Nephron (organoid): ENCODE measurements around the gene DNAJB14.
"Not testable (repeated sequence)": the region's sequence is repeated elsewhere in the genome, so short reads cannot be mapped to it uniquely, and the experiment has no call there.

Experiments used
- H3K27ac Mint-ChIP-seq, 3 experiments: 2 replicates each; pipeline ENCODE4 v1.8.0; 2020; ENCODE audit warnings: mixed read lengths in 3 of 3, mild to moderate bottlenecking in 2 of 3, moderate library complexity in 1 of 3
- H3K27me3 Mint-ChIP-seq: 2 replicates; pipeline ENCODE4 v1.8.0; 2021; ENCODE audit warnings: low read depth, mild to moderate bottlenecking, moderate library complexity, mixed read lengths
- H3K36me3 Mint-ChIP-seq: 2 replicates; pipeline ENCODE4 v1.8.0; 2020; ENCODE audit warnings: low read depth, mixed read lengths
- H3K4me1 Mint-ChIP-seq: 2 replicates; pipeline ENCODE4 v1.8.0; 2020; ENCODE audit warnings: mixed read lengths
- H3K4me3 Mint-ChIP-seq, 3 experiments: 2 replicates each; pipeline ENCODE4 v1.8.0; 2020; ENCODE audit warnings: mild to moderate bottlenecking in 3 of 3, mixed read lengths in 3 of 3, moderate library complexity in 2 of 3
- H3K9me3 Mint-ChIP-seq: 2 replicates; pipeline ENCODE4 v1.8.0; 2020; ENCODE audit warnings: mixed read lengths
- CTCF ChIP-seq, 3 experiments: fragments of 200-600 bp; sonication (generic); IDR thresholded peaks; one replicate each; pipeline ENCODE4 v1.5.0; 2021; ENCODE audit warnings: antibody characterized with exemption in 3 of 3; ENCODE audit not compliant: unreplicated experiment in 3 of 3

Gene DNAJB14

GRCh38 chr4:99961711-99962110 lies 15.3 kb upstream of the DNAJB14 start:
- Mint-ChIP-seq H3K27me3 (peaks cover 3% of the 10 kb centered on the region), H3K9me3 (peaks cover 5% of the 10 kb centered on the region), H3K36me3 (no peaks in the 10 kb centered on the region), H3K4me3 (no peak overlapping the region), H3K4me1 (no peaks in the 10 kb centered on the region), H3K27ac (no peak overlapping the region)
- no peak for TF ChIP-seq CTCF (IDR thresholded peaks at IDR 0.05; ENCODE audit: unreplicated experiment in 3 of 3)

DNA sequence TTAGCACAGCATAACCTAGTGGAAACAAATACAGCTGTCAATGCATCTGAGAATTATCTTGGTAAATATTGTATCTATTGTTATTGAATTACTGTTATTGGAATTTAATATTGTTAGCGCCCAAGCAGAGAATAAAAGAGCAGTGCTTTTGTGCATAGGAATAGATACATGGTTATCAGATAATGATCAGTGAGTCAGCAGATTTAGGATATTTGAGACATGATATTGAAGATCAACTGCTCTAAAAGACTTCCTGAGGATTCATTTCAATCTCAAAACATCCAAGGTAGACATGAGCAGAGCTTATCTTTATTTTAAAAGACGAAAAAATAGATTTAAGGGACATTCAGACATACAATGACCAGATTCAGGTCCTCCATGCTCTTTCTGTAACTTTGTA lies 14.2 kb upstream of the DNAJB14 start:
- H3K27me3 Mint-ChIP-seq = peaks cover 3% of the 10 kb centered on the region
- no peaks in the 10 kb centered on the region for H3K4me1 Mint-ChIP-seq
- no peak for TF ChIP-seq CTCF (IDR thresholded peaks at IDR 0.05; ENCODE audit: unreplicated experiment in 3 of 3)
- H3K36me3 Mint-ChIP-seq = no peaks in the 10 kb centered on the region
- peaks cover 5% of the 10 kb centered on the region for H3K9me3 Mint-ChIP-seq
- no peak overlapping the region for H3K27ac Mint-ChIP-seq
- no peak overlapping the region for H3K4me3 Mint-ChIP-seq

DNA sequence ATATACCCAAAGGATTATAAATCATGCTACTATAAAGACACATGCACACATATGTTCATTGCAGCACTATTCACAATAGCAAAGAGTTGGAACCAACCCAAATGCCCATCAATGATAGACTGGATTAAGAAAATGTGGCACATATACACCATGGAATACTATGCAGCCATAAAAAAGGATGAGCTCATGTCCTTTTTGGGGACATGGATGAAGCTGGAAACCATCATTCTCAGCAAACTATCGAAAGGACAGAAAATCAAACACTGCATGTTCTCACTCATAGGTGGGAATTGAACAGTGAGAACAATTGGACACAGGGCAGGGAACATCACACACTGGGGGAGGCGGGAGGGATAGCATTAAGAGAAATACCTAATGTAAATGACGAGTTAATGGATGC lies 11.8 kb upstream of the DNAJB14 start:
- H3K4me1 Mint-ChIP-seq, H3K9me3 Mint-ChIP-seq, H3K36me3 Mint-ChIP-seq, H3K27me3 Mint-ChIP-seq, H3K27ac Mint-ChIP-seq, H3K4me3 Mint-ChIP-seq: not testable (repeated sequence)

DNA sequence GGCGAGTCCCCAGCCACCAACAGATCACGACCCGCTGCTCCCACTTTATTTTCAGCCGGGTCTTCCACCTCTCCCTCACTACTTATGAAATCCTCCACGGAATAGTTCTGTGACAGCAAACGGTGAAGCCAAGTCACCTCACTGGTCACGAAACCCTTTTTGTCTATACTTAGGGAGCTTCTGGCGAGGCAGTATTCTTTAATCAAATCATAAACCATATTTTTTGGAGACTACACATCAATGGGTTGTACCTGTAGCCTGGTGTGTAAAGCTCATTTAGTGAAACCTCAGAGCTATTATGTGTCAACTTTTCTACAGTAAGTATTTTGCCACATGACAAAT lies 4.5 kb upstream of the DNAJB14 start:
- Mint-ChIP-seq H3K4me3 (no peak overlapping the region), H3K4me1 (peaks cover 11% of the 10 kb centered on the region), H3K9me3 (no peaks in the 10 kb centered on the region), H3K27me3 (no peaks in the 10 kb centered on the region), H3K27ac (no peak overlapping the region), H3K36me3 (no peaks in the 10 kb centered on the region)
- no peak for TF ChIP-seq CTCF (IDR thresholded peaks at IDR 0.05; ENCODE audit: unreplicated experiment in 3 of 3)

DNA sequence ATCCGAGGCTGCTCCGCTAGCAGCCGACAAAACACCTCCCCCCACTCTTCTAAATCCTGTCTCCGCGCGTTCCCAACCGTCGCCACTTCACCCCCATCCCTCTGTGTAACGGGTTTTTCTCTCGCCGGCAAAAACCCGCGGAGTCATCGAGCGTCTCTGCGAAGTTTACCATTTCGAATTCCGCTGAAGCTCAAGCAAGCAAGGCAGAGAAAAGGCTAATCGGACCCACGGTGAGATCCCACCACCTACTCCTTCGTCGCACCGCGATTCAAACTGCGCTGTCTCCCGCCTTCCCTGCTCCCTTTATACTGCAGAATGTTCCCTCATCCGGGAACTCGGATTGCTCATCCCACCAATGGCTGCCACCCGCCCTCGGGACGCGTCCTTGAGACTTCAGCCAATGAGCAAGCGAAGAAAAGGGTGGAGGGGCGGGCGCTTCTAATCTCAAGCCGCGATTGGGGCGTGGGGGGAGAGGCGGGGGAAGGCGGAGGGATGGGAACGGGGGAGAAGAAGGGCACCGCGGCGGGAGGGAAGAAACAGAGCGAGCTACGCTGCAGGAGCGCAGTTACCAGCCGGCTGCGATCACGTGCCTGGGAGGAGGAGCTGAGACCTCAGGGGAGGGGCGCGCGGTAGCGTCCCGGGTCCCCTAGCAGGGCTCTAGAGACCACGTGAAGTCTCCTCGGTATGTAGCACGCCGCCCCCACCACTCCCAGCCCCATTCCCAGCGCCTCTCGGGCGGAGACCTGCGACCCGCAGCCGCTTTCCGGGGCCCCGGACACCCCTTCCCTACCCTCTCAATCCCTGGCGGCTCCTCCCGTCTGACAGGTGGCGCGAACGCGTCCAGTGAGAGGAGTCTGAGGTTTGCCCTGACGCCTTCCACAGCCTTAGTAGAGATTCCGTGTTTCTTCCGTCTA lies 3.8 kb upstream of the DNAJB14 start, which contains the start of gene H2AZ1:
TSS of gene H2AZ1 (minus strand) at position 277 of the 914 bp plus-strand sequence. CDS start at position 172, 105 bp downstream.
- H3K27me3 Mint-ChIP-seq = no peaks in the 10 kb centered on the region
- H3K27ac Mint-ChIP-seq = no peak within 1 kb of the TSS
- H3K36me3 Mint-ChIP-seq = no peaks in the 10 kb centered on the region
- H3K9me3 Mint-ChIP-seq = no peaks in the 10 kb centered on the region
- H3K4me3 Mint-ChIP-seq = no peak within 1 kb of the TSS
- no peak for TF ChIP-seq CTCF (IDR thresholded peaks at IDR 0.05; ENCODE audit: unreplicated experiment in 3 of 3)
- H3K4me1 Mint-ChIP-seq = peaks cover 18% of the 10 kb centered on the region

- no peak overlapping the region for H3K4me3 Mint-ChIP-seq
- no peaks in the 10 kb centered on the region for H3K27me3 Mint-ChIP-seq
- peaks cover 3% of the 10 kb centered on the region for H3K36me3 Mint-ChIP-seq
- TF ChIP-seq CTCF (IDR thresholded peaks at IDR 0.05; ENCODE audit: unreplicated experiment in 3 of 3) = peak; percentile 71 to 80 (median 80)
- H3K27ac Mint-ChIP-seq = no peak overlapping the region
- H3K4me1 Mint-ChIP-seq = peaks cover 24% of the 10 kb centered on the region
- H3K9me3 Mint-ChIP-seq = no peaks in the 10 kb centered on the region
Observed at GRCh38 chr4:99949034-99949998, 2.9 kb upstream of the DNAJB14 start.
